Measurements from ENCODE around the gene SEMA4B. TPM values are rescaled to one million over a fixed set of nuclear protein-coding genes. Genes with fewer than 3 reads are reported as not detected.

SEMA4B gene
- total and polyA plus RNA-seq, 10 of the 15 experiments (the other 5 are each of a cell fraction or from before 2014, with no cell fraction given) = 0.87 to 26.0 (median 9.3) TPM

DNA sequence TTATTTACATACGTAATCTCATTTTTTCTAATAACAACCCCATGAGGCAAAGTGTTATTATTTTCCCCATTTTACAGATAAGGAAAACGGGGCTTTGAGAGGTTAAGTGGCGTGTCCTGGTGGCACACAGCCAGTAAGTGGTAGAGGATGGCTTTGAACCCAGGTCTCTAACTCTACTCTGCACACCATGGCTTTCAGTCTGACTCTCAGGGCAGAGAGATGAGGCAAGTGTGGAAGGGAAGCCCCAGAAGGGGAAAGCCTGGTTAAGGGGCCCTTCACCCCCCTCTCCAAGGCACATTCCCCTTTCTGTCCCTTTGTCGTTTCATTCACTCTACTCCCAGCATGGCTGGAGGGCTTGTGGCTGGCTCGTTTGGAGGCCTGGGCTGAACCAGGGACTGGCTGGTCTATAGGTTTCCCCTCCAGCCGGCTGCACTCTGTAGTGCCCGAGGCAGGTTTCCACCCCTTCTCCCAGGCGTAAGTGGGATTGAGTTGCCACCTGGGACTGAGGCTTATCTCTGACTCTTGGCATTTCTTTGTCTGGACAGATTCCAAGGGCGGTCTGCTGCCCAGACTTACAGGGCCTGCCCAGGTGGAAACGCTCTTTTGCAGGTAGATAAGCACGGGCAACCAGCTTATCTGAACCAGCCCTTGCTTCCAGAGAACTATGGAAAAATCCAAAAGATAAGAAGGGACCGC lies 12.1 kb downstream of the SEMA4B start (continued):
- TF ChIP-seq, protein P1, sequence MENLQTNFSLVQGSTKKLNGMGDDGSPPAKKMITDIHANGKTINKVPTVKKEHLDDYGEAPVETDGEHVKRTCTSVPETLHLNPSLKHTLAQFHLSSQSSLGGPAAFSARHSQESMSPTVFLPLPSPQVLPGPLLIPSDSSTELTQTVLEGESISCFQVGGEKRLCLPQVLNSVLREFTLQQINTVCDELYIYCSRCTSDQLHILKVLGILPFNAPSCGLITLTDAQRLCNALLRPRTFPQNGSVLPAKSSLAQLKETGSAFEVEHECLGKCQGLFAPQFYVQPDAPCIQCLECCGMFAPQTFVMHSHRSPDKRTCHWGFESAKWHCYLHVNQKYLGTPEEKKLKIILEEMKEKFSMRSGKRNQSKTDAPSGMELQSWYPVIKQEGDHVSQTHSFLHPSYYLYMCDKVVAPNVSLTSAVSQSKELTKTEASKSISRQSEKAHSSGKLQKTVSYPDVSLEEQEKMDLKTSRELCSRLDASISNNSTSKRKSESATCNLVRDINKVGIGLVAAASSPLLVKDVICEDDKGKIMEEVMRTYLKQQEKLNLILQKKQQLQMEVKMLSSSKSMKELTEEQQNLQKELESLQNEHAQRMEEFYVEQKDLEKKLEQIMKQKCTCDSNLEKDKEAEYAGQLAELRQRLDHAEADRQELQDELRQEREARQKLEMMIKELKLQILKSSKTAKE (IDR thresholded peaks at IDR 0.05; ENCODE audit: low read depth, poor library complexity, severe bottlenecking) = no peak
- TF ChIP-seq ZNF24 (IDR thresholded peaks at IDR 0.05) (no peak), ETV6 (conservative IDR thresholded peaks at IDR 0.05 in 1 of 2, IDR thresholded peaks at IDR 0.05 in 1 of 2; ENCODE audit: borderline replicate concordance in 1 of 2, low read depth in 1 of 2) (0 out of 4 replicates have a peak, but pooled peaks of 1 of the 2 experiments have one; percentile 21), CBX3 (IDR thresholded peaks at IDR 0.05; ENCODE audit: borderline replicate concordance, low read depth) (no peak), RBBP5 (conservative IDR thresholded peaks at IDR 0.05) (no peak), NR2C2 (IDR thresholded peaks at IDR 0.05; ENCODE audit: borderline replicate concordance, control insufficient read depth, insufficient read length, low read depth) (no peak), SUPT20H (IDR thresholded peaks at IDR 0.05; ENCODE audit: borderline replicate concordance, control insufficient read depth, low read depth, low read length) (no peak), YBX1 (IDR thresholded peaks at IDR 0.05) (no peak), SMC3 (IDR thresholded peaks at IDR 0.05; ENCODE audit: borderline replicate concordance, low read length) (no peak), BHLHE40 (IDR thresholded peaks at IDR 0.05; ENCODE audit: borderline replicate concordance in 1 of 2, low read depth in 2 of 2, low read length in 1 of 2) (no peak), BMI1 (IDR thresholded peaks at IDR 0.05; ENCODE audit: borderline replicate concordance) (no peak), ESRRA (IDR thresholded peaks at IDR 0.05; ENCODE audit: low read length) (no peak), TCF12 (IDR thresholded peaks at IDR 0.05; ENCODE audit: low read depth, low read length) (no peak), SP1 (IDR thresholded peaks at IDR 0.05; ENCODE audit: low read depth, low read length) (no peak), POLR2A (IDR thresholded peaks at IDR 0.05; ENCODE audit: low read depth, low read length) (no peak), IKZF1 (conservative IDR thresholded peaks at IDR 0.05) (peak; percentile 23; the same call in 1 of the 2 replicates), ZBED1 (IDR thresholded peaks at IDR 0.05; ENCODE audit: borderline replicate concordance) (no peak), JUNB (IDR thresholded peaks at IDR 0.05) (peak; percentile 63), PML (IDR thresholded peaks at IDR 0.05; ENCODE audit: low read length) (no peak), SIX5 (IDR thresholded peaks at IDR 0.05; ENCODE audit: low read depth, low read length, severe bottlenecking) (no peak), TAF1 (IDR thresholded peaks at IDR 0.05; ENCODE audit: borderline replicate concordance, low read depth, low read length) (no peak), TARDBP (IDR thresholded peaks at IDR 0.05; ENCODE audit: borderline replicate concordance) (no peak), CREM (IDR thresholded peaks at IDR 0.05; ENCODE audit: low read depth) (no peak), EED (IDR thresholded peaks at IDR 0.05; ENCODE audit: low read depth) (0 out of 2 replicates have a peak, but pooled peaks have one; percentile 46), NBN (IDR thresholded peaks at IDR 0.05) (no peak), ATF7 (IDR thresholded peaks at IDR 0.05; ENCODE audit: low read depth) (no peak)
